SK-N-SH treated with all-trans-retinoic acid at 6 μM for 48 hours (cell line): ENCODE measurements around the gene TSC22D4.
"Not testable (repeated sequence)": the region's sequence is repeated elsewhere in the genome, so short reads cannot be mapped to it uniquely, and the experiment has no call there.

Experiments used
- ATAC-seq: fragments of 200-7000 bp; cut with Tn5 transposase; 3 replicates; pipeline ENCODE4 v1.9.1; 2020; ENCODE audit warnings: mild to moderate bottlenecking, moderate library complexity
- ARNTL ChIP-seq: fragments of 450-650 bp; formaldehyde crosslinking; IDR thresholded peaks from 2 replicates; pipeline ENCODE4 v1.5.0; 2020; ENCODE audit warnings: low read depth, mild to moderate bottlenecking, moderate library complexity, borderline replicate concordance
- BACH2 ChIP-seq: fragments of 250-450 bp; sonication (Bioruptor Pico); IDR thresholded peaks from 2 replicates; pipeline ENCODE4 v1.9.0; 2021; ENCODE audit warnings: mild to moderate bottlenecking, borderline replicate concordance
- CREB5 ChIP-seq: fragments of 250-450 bp; sonication (Bioruptor Pico); IDR thresholded peaks from 2 replicates; pipeline ENCODE4 v1.5.1; 2020; ENCODE audit warnings: low read depth, mild to moderate bottlenecking, moderate library complexity
- CSDC2 ChIP-seq: fragments of 250-450 bp; sonication (Bioruptor Pico); IDR thresholded peaks from 2 replicates; pipeline ENCODE4 v1.5.0; 2020; ENCODE audit warnings: mild to moderate bottlenecking, moderate library complexity
- ESRRG ChIP-seq: fragments of 250-450 bp; sonication (Bioruptor Pico); IDR thresholded peaks from 2 replicates; pipeline ENCODE4 v1.6.1; 2021; ENCODE audit warnings: mild to moderate bottlenecking
- GLIS3 ChIP-seq: fragments of 250-450 bp; sonication (Bioruptor Pico); IDR thresholded peaks from 2 replicates; pipeline ENCODE4 v1.5.0; 2020; ENCODE audit warnings: mild to moderate bottlenecking, moderate library complexity
- ISL1 ChIP-seq: fragments of 250-450 bp; sonication (Bioruptor Pico); IDR thresholded peaks from 2 replicates; pipeline ENCODE4 v2.1.2; 2022; ENCODE audit warnings: mild to moderate bottlenecking, moderate library complexity
- PATZ1 ChIP-seq: fragments of 250-450 bp; sonication (Bioruptor Pico); IDR thresholded peaks from 2 replicates; pipeline ENCODE4 v1.8.0; 2020; ENCODE audit warnings: mild to moderate bottlenecking, moderate library complexity, borderline replicate concordance
- POU6F1 ChIP-seq: fragments of 250-450 bp; sonication (Bioruptor Pico); IDR thresholded peaks from 2 replicates; pipeline ENCODE4 v1.8.0; 2021; ENCODE audit warnings: low read depth, mild to moderate bottlenecking, moderate library complexity, borderline replicate concordance
- PPARA ChIP-seq: fragments of 250-450 bp; sonication (Bioruptor Pico); IDR thresholded peaks from 2 replicates; pipeline ENCODE4 v1.5.0; 2020; ENCODE audit warnings: mild to moderate bottlenecking, borderline replicate concordance
- RARB ChIP-seq: fragments of 250-450 bp; sonication (Bioruptor Pico); IDR thresholded peaks from 2 replicates; pipeline ENCODE4 v1.8.0; 2021; ENCODE audit warnings: mild to moderate bottlenecking, moderate library complexity
- SNAI2 ChIP-seq: fragments of 250-450 bp; sonication (Bioruptor Pico); IDR thresholded peaks from 2 replicates; pipeline ENCODE4 v1.5.0; 2020; ENCODE audit warnings: mild to moderate bottlenecking, moderate library complexity
- TCF4 ChIP-seq: fragments of 250-450 bp; sonication (Bioruptor Pico); IDR thresholded peaks from 2 replicates; pipeline ENCODE4 v1.8.0; 2021; ENCODE audit warnings: mild to moderate bottlenecking, moderate library complexity, borderline replicate concordance
- TOX ChIP-seq: fragments of 250-450 bp; sonication (Bioruptor Pico); IDR thresholded peaks from 2 replicates; pipeline ENCODE4 v1.8.0; 2021; ENCODE audit warnings: mild to moderate bottlenecking, moderate library complexity, borderline replicate concordance
- TSHZ2 ChIP-seq: fragments of 250-450 bp; sonication (Bioruptor Pico); IDR thresholded peaks from 2 replicates; pipeline ENCODE4 v1.5.0; 2020; ENCODE audit warnings: mild to moderate bottlenecking, moderate library complexity
- ZC3H10 ChIP-seq: fragments of 250-450 bp; sonication (Bioruptor Pico); IDR thresholded peaks from 2 replicates; pipeline ENCODE4 v1.5.1; 2021; ENCODE audit warnings: mild to moderate bottlenecking, moderate library complexity
- ZFP3 ChIP-seq: fragments of 250-450 bp; sonication (Bioruptor Pico); IDR thresholded peaks from 2 replicates; pipeline ENCODE4 v1.5.0; 2020; ENCODE audit warnings: mild to moderate bottlenecking, moderate library complexity
- ZFP30 ChIP-seq: fragments of 450-650 bp; formaldehyde crosslinking; IDR thresholded peaks from 2 replicates; pipeline ENCODE4 v1.5.0; 2022; ENCODE audit warnings: mild to moderate bottlenecking, moderate library complexity
- ZNF565 ChIP-seq: fragments of 450-650 bp; formaldehyde crosslinking; conservative IDR thresholded peaks from 2 replicates; pipeline ENCODE4 v1.5.0; 2020; ENCODE audit warnings: low read depth, mild to moderate bottlenecking, moderate library complexity
- ZNF70 ChIP-seq: fragments of 450-650 bp; formaldehyde crosslinking; IDR thresholded peaks from 2 replicates; pipeline ENCODE4 v1.5.0; 2020; ENCODE audit warnings: mild to moderate bottlenecking, moderate library complexity
- ZNF8 ChIP-seq: fragments of 450-650 bp; formaldehyde crosslinking; IDR thresholded peaks from 2 replicates; pipeline ENCODE4 v1.5.0; 2020; ENCODE audit warnings: mild to moderate bottlenecking, moderate library complexity

The TSC22D4 gene

GRCh38 chr7:100456562-100456961 lies 22.5 kb downstream of the TSC22D4 start:
- TF ChIP-seq TOX (CRISPR knock-in tag) (no peak), ZNF565 (CRISPR knock-in tag) (no peak), CSDC2 (CRISPR knock-in tag) (no peak), ESRRG (CRISPR knock-in tag) (no peak), POU6F1 (CRISPR knock-in tag) (no peak), BACH2 (CRISPR knock-in tag) (no peak), ZNF70 (CRISPR knock-in tag) (no peak), CREB5 (CRISPR knock-in tag) (no peak), ARNTL (CRISPR knock-in tag) (no peak), ZNF8 (CRISPR knock-in tag) (no peak), SNAI2 (CRISPR knock-in tag) (no peak), ISL1 (CRISPR knock-in tag) (no peak), PATZ1 (CRISPR knock-in tag) (no peak), TSHZ2 (CRISPR knock-in tag) (no peak), ZC3H10 (CRISPR knock-in tag) (no peak), RARB (no peak)
- TF ChIP-seq, all 23 proteins: peak for 0
- no peak for ATAC-seq

GRCh38 chr7:100455206-100455605 lies 23.8 kb downstream of the TSC22D4 start:
- TF ChIP-seq SNAI2 (CRISPR knock-in tag): no peak
- TF ChIP-seq ARNTL (CRISPR knock-in tag): no peak
- TF ChIP-seq RARB: no peak
- no peak for TF ChIP-seq TOX (CRISPR knock-in tag)
- no peak for TF ChIP-seq ZNF8 (CRISPR knock-in tag)
- TF ChIP-seq PATZ1 (CRISPR knock-in tag): no peak
- no peak for TF ChIP-seq PPARA
- TF ChIP-seq, all 23 proteins: peak for 0
- ATAC-seq: no peak

- not testable (repeated sequence) for ATAC-seq
These were observed 25.2 kb downstream of the TSC22D4 start for GRCh38 chr7:100453854-100454253.

GRCh38 chr7:100452513-100452912 lies 26.5 kb downstream of the TSC22D4 start:
- no peak for ATAC-seq
- no peak for TF ChIP-seq ARNTL (CRISPR knock-in tag)
- no peak for TF ChIP-seq GLIS3
- no peak for TF ChIP-seq TCF4
- TF ChIP-seq ZFP30 (CRISPR knock-in tag): no peak
- TF ChIP-seq ZFP3: no peak
- no peak for TF ChIP-seq ZNF70 (CRISPR knock-in tag)
- TF ChIP-seq TSHZ2 (CRISPR knock-in tag): no peak
- TF ChIP-seq POU6F1 (CRISPR knock-in tag): no peak
